T-helper 2 cell (primary cell): ENCODE results near the gene NOX5.
A peak's percentile ranks its signal among the peaks of the same experiment; 100 is the strongest.

Experiments
- DNase-seq, 5 experiments: peaks; one replicate each; pipeline versions ENCODE4 v3.0.0 to v3.0.0-alpha.2; 2012 to 2022

NOX5 gene

DNA sequence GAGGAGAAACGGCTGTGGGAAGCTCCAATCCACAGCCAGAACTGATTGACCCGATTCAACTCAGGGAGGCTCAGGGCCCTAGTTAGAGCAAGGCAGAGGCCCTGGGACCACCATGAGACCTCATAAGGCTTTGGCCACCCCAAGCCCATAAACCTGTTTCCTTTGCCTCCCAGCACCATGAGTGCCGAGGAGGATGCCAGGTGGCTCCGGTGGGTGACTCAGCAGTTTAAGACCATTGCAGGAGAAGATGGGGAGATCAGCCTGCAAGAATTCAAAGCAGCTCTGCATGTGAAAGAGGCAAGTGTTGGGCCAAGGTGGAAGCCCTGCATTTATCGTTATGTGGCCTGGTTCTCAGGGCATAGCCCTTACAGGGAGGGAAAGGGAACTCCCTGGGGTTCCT, 11.9 kb downstream of the NOX5 start:
- DNase-seq = no peak

DNA sequence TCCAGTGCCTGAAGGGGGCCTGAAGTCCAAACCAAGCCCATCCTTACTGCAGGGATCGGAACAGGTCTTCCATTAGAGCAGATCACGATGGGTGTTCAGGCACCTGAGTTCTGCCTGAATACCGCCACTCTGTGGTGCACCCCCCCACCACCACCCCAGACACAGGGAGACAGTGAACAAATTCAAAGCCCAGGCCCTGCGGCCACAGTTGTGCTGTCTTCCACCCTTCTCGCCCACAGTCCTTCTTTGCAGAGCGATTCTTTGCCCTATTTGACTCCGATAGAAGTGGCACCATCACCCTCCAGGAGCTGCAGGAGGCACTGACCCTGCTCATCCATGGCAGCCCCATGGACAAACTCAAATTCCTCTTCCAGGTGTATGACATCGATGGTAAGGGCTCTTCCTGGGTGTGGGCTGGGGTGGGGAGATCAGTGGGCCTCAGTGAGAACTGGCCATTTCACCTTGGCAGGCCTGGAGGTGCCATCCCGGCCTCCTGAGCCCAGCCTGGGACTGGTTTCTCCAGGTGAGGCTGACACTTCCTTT, 13.6 kb downstream of the NOX5 start:
- DNase-seq = no peak

DNA sequence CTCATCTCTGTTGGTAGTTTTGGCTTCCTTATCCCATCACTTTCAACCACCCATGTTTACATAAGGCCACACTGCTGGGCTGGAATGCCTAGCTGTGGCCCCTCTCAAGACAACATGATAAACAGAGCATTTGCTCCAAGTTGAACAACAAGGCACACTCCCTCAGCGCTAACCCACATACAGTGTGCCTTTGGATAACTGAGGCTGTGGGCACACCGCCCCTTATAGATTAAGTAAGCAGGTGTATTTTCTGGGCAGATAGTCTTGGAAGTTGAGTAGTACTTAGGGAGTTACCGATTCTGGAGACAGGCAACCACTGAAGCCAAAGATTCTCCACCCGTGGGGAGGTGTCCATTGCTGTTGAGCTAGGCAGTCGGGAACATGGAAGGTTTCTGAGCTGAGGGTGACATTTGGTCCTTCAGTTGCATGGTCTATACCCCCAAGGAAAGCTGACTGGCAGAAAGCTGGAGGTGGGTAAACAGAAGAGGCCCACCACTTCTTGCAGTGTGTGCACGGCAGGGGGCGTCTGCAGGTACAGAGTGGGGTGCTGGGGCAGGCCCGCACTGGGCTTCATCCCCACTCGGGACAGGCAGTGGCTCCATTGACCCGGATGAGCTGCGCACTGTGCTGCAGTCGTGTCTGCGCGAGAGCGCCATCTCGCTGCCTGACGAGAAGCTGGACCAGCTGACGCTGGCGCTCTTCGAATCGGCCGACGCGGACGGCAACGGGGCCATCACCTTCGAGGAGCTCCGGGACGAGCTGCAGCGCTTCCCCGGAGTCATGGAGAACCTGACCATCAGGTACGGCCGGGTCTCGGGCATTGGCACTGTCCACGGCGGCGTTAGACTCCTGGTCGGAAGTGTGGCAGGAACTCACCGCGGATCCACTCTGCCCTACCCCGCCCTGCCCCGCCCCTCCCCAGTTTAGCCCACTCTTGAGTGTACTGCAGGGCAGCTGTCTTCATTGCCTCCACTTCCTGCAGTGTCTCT, 16.8 kb downstream of the NOX5 start:
- DNase-seq = peak in 1 of 5 experiments; percentile 52

DNA sequence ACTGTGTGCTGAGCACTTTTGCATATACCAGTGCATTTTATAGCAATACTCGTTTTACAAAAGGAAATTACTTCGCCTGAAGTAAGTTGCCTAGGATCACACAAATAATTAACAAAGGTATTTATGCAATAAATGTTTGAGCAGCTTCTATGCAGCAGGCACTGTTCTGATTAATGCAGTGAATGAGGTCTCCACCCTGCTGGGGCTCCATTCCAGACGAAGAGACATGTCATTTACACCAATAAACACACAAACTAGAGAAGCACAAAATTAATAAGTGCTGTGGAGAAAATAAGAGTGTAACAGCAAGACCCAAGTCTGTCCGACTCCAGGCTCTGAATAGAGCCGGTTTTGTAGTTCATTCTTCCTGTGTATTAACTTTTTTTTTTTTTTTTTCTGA, 17.5 kb downstream of the NOX5 start:
- no peak for DNase-seq

DNA sequence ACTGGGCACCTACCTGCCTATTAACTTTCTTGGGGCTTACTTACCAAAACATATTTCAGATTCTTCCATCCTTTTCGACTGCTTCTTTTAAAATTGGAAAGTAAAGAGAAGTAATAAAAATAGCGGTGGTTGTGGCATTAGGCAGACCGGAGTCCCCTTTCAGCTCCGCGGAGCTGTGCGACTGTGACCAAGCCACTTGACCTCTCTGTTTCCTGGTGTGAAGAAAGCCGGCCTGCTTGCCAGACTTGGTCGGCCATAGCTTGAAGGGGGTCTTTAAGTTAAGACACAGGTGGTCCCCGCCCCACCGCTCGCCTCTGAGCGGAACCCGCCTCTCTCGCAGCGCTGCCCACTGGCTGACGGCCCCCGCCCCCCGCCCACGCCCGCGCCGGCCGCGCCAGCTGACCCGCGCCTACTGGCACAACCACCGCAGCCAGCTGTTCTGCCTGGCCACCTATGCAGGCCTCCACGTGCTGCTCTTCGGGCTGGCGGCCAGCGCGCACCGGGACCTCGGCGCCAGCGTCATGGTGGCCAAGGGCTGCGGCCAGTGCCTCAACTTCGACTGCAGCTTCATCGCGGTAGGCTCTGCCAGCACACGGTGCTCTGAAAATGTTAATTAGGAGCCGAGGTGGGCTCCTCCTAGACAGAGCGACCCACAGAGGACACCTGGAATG, 18.3 kb downstream of the NOX5 start:
- DNase-seq = no peak

DNA sequence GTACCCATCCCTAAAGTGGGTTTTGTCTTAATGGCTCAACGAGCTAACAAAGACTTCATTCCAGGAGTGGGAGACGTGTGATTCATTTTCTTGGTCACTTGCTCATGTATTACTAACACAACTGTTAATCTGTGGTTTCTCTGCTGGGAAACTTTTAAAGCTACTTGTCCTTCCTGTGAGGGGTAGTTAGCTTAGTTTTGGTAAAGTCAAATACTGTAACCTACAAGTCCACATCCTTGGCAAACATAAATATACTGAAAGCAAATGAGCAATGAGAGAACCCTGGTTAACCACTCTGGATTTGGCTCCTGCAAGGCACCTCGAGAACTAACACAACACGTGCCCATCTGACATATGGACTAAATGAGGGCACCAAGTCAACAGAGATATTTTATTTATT, 19.9 kb downstream of the NOX5 start:
- DNase-seq = no peak

DNA sequence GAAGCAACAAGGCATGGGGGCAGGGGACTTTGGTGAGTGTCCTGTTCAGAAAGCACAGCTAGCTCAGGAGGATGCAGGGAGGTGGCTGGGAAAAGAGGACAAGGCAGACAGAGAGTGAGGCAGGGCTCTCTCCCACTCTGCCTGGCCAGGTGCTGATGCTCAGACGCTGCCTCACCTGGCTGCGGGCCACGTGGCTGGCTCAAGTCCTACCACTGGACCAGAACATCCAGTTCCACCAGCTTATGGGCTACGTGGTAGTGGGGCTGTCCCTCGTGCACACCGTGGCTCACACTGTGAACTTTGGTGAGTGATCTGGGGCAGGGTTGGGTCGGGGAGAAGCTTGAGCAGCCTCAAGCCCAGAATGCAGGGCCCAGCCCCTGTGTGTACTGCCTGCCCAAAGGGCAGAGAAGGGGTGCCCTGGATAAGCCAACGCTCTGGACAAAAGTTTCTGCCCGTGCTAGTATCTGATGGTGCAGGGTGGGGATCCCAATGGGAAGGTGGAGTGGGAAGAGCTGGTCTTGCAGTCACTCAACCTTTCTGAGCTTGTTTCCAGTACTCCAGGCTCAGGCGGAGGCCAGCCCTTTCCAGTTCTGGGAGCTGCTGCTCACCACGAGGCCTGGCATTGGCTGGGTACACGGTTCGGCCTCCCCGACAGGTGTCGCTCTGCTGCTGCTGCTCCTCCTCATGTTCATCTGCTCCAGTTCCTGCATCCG, 20.9 kb downstream of the NOX5 start:
- DNase-seq = no peak

DNA sequence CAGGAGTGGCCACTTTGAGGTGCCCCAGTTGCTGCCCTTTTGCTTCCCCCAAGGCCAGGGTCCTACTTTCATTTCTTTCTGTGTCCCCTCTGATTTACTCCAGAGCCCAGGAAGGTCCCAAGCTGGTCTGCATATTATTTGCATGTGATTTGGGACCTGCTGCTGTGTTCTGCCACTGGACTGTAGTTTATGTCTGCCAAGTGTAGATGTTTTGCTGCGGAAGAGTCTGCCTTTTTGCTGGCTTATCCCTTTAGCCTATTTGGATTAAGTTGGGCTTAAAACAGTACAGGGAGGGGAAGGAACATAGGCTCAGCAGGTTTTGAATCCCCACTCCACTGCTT, 21.4 kb downstream of the NOX5 start:
- DNase-seq = no peak

DNA sequence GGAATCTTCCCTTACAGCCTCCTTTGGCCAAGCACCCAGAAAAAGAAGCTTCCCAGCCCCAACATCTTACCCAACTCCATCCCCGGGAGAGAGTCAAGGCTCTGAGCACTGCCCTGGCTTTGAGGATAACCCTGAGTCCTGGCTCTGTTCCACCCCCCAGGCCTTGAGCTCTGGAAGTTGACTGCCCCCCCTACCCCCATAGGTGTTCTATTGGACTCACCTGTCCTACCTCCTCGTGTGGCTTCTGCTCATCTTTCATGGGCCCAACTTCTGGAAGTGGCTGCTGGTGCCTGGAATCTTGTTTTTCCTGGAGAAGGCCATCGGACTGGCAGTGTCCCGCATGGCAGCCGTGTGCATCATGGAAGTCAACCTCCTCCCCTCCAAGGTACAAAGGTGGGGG, 22.3 kb downstream of the NOX5 start:
- DNase-seq = no peak

DNA sequence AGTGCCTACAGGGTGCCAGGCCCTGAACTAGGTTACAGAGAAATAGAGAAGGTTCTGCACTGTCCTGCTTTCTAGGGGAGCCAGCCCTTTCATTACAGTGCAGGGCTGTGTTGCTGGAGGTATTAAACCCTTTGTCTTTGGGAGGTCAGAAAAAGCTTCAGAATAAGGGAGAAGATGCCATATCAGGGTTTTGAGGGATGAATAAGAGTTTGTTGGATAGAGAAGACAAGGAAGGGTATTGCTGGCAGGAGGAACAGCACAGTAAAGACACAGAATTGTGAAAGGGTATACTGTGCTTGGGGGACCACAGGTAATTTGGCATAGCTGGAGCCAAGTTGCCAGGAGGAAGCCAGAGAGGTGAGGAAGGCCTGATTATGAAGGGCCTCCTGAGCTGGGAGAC, 23.0 kb downstream of the NOX5 start:
- no peak for DNase-seq

DNA sequence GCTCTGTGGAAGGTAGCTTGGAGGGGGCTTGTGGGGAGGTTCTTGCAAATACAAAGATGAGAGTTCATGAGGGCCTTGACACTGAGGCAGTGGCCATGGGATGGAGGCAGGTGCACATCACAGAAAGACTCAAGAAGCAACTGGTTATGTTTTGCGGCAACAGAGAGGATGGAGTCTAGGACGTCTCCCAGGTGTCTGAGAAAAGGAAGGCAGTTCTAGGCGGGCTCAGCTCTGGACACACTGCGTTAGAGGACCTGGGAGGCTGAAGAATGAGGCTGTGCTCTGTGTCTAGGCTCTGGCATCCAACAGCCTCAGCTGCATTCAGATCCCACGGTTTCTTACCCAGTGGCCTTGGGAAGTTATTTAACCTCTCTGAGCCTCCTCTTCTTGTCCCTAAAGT, 23.5 kb downstream of the NOX5 start:
- DNase-seq = no peak

DNA sequence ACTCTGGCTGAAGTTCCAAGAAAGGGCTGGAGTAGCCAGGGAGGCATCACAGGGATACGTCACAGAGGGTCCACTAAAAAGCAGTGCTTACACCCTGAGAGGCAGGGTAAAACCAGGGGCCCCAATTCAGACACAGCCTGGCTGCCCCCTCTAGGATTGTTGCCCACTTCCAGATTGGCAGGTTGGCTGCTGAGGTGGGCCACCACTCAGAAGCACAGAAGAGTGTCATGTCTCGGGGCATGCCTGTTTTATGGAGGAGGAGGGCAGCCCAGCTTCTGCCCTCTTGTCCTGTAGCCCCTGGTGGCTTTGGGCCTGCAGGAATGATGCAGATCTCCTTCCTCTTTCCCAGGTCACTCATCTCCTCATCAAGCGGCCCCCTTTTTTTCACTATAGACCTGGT, 24.0 kb downstream of the NOX5 start:
- no peak for DNase-seq

DNA sequence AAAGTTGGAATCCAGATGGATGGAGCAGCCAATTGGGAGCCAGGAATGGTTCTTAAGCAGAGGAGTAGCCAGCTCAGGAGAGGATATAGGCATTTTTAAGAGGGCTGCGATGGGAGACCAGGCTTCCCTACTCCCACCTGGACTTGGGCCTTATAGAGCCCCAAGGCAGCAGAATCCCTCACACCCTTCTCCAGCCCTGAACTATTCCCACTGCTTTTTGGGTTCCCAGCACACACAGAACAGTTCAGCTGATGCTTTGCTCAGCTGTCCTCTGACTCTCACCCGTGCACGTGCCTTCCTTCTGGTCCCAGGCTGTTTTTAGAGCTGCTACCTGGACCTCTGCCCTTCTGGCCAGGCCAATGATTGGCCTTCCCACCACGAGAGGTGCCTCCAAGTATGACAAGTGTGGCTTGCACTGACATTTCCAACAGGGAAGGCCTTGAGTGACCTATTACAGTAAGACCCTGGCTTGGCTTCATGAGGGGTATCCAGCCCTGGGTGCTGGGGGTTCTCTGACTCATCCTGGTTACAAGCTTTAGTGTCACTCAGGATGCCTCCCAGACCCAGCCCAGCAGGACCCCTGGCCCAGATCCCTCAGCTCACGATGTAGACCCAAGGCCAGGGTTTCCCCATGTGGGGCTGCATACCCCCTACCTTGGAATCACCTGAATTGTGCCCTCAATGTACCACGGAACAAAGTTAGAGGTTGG, 25.2 kb downstream of the NOX5 start:
- no peak for DNase-seq

DNA sequence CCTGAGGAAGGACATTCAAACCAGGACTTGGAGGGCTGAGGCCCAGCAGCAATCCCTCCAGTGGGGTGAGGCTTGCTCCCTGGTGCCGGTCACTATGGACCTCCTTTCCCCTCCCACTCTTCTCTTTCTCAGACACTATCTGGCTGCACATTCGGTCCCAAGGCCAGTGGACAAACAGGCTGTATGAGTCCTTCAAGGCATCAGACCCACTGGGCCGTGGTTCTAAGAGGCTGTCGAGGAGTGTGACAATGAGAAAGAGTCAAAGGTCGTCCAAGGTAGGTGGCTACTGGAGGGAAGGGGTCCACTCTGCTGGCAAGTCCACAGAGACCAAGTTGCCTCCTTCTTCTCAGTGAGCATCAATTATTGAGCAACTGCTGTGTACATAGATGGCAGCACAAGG, 28.0 kb downstream of the NOX5 start:
- DNase-seq = no peak

DNA sequence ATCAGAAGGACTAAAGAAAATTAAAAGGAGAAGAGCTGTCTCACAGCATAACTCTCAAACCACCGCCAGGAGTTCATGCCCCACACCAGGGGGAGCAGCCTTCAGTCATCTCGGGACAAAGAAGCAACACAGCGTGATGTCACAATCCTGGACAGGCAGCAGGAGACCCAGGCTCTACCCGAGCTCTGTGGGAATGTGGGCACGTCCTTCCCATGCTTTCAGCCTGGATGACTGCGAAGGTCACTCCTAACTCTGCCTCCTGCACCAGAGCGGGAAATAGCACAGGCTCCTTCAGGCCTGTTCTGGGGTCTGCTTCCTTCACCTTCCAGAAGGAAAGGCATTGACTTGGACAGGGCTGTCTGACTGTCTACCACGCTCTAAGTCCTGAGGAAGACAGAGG, 31.3 kb downstream of the NOX5 start:
- DNase-seq = no peak

DNA sequence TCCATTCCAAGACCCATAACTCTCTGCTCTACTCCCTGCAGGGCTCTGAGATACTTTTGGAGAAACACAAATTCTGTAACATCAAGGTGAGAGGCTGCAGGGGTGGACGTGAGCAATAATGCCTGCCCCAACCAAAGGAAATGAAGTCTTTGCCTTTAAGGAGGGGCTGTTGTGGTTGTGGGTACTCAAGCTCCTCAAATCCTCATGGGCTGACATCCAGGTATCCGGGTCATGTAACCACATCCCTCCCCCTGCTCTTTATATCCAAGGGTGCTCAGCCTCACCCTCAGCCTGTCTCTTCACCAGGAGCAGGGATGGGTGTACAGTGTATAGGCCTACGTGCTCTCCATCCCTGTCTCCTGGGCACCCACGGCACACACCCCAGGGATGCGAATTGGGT, 32.3 kb downstream of the NOX5 start:
- DNase-seq = no peak

DNA sequence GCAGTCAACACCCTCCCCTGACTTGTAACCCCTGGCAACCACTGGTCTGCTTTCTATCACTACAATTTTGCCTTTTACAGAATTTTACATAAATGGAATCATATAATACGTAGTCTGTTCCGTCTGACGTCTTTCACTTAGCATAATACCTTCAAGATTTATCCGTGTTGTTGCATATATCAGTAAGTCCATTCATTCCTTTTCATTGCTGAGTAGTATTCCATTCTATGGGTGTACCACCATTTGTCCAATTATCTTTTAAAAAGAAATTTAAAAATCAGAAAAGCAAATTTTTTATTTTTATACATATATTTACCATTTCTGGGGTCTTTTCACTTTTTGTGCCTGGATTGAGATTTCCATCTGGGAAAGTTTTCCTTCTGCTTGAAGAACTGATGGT, 35.5 kb downstream of the NOX5 start:
- no peak for DNase-seq

DNA sequence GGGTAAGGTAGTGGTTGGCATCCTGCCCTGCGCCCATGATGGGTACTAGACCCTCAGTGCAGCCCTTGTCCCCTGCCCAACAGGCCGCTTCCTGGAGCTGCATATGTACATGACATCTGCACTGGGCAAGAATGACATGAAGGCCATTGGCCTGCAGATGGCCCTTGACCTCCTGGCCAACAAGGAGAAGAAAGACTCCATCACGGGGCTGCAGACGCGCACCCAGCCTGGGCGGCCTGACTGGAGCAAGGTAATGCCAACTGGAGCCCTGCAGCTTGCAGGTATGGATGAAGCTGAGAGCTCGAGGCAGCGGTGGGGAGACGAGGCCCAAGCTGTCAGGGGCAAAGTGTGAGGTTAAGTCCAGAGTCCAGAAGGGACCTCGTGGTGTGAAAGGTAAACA, 40.8 kb downstream of the NOX5 start:
- no peak for DNase-seq

DNA sequence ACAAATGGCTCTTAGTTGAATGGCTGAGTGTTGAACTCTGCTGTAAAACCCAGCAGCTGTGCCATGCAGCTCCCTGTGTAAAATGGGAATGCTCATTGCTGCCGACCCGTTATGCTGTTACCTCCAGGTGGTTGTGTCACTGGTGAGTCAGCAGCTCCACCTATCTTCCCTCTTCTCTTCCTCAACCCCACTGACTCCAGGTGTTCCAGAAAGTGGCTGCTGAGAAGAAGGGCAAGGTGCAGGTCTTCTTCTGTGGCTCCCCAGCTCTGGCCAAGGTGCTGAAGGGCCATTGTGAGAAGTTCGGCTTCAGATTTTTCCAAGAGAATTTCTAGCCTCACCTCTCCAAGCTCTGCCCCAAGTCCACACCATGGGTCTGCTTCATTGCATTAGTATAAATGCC, 41.9 kb downstream of the NOX5 start:
- no peak for DNase-seq

DNA sequence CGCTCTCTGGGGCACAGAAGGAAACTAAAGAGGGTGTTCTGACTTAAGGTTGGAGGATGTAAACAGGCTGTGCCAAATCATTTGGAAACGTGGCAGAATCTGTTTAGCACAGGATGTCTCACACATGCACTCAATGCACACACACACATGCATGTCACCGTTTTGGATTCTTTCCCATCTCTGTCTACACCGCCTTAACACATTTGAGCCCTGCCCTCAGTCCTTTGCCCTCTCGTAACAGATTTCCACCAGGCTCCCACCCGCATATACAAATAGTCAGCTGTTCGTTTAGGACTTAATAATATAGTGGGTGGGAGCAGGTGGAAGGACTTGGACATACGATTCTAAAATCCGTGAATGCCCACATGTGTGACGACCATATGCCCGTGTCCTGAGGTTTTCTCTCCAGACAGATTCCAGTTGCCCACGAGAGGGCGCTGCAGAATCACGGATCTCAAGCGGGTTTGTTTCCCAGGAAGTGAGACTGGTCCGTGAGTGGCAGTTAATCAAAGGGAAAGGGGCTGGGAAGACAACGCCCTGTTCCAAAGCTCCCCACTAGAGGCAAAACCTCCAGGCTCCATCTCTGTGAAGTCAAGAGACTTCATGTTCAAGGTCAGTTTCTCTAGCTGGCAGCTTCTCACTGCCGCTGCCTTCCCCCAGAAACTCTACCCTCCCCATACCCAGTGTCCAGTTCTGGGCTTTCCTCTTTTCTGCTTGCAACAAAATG, 44.5 kb downstream of the NOX5 start:
- DNase-seq = peak; percentile 17 to 63 (median 52)

DNA sequence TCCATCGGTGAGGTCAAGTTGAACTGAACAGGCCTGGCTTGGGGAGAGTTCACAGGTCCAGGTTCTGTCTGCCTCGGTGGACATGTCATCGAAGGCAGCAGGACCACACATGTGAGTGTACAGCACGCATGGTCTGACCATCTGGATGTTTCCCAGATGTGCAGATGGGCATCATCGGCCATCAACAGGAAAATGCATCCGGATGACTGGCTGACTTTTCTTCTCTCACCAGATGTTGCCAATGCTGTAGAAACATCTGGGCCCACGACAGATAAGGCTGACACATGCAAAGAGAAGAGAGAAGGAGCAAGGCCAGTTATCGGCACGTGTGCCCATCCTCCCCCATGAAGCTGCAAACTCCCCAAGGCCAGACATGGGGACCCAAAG, 45.1 kb downstream of the NOX5 start:
- DNase-seq = no peak

DNA sequence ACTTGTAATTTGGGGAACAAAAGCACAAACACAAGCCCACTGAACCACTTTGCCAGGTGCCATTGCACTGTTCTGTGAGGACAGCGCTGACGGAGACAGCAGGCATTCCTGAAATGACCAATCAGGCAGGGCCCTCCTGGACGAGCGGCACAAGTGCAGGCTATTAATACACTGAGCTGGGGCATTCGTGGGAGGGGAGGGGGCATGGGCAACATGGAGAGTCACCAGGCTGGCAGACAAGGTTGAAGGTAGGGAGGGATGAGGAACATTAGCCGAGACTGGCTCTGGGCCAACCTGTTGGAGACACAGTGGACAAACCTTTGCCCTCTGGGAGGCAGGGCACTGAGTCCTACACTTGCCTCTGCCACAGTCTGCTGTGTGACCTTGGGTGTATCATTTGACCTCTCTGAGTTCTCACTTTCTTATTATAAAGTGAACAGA, 45.6 kb downstream of the NOX5 start:
- no peak for DNase-seq
